OCI-LY1 (cell line): ENCODE data around the gene RECK.

ENCODE experiments used
- H2AFZ ChIP-seq: fragments of 200-600 bp; sonication (generic), shearing (Covaris generic); 2 replicates; pipeline ENCODE4 v1.6.0; 2014; ENCODE audit warnings: antibody characterized with exemption, mild to moderate bottlenecking, low read length
- H3F3A ChIP-seq: fragments of 200-600 bp; sonication (generic), shearing (Covaris generic); 2 replicates; pipeline ENCODE4 v1.6.0; 2014; ENCODE audit warnings: mild to moderate bottlenecking, antibody characterized with exemption, low read length, moderate library complexity; ENCODE audit not compliant: insufficient read depth
- H3K27ac ChIP-seq: fragments of 200-600 bp; sonication (generic); 2 replicates; pipeline ENCODE4 v1.5.1; 2014; ENCODE audit warnings: low read length, mixed run types, mild to moderate bottlenecking, low read depth; ENCODE audit not compliant: poor library complexity, severe bottlenecking
- H3K27me3 ChIP-seq: fragments of 200-600 bp; sonication (generic); 2 replicates; pipeline ENCODE4 v1.6.0; 2014; ENCODE audit warnings: antibody characterized with exemption, mild to moderate bottlenecking, low read length, moderate library complexity; ENCODE audit not compliant: insufficient read depth
- H3K36me3 ChIP-seq: fragments of 200-600 bp; sonication (generic); 2 replicates; pipeline ENCODE4 v1.6.1; 2014; ENCODE audit warnings: mild to moderate bottlenecking, antibody characterized with exemption, low read length, moderate library complexity, mixed read lengths; ENCODE audit not compliant: insufficient read depth
- H3K4me1 ChIP-seq: fragments of 200-600 bp; sonication (generic); 2 replicates; pipeline ENCODE4 v1.5.1; 2014; ENCODE audit warnings: mild to moderate bottlenecking, low read length, moderate library complexity; ENCODE audit not compliant: insufficient read depth, severe bottlenecking
- H3K4me2 ChIP-seq: fragments of 200-600 bp; sonication (generic), shearing (Covaris generic); 2 replicates; pipeline ENCODE4 v1.6.1; 2014; ENCODE audit warnings: low read length
- H3K4me3 ChIP-seq: fragments of 200-600 bp; sonication (generic); 2 replicates; pipeline ENCODE4 v1.5.1; 2014; ENCODE audit warnings: low read length, low read depth, mild to moderate bottlenecking, mixed read lengths; ENCODE audit not compliant: poor library complexity, severe bottlenecking
- H3K79me2 ChIP-seq: fragments of 200-600 bp; shearing (Covaris generic); 2 replicates; pipeline ENCODE4 v1.6.1; 2016; ENCODE audit warnings: mixed run types, low read length, mixed read lengths; ENCODE audit not compliant: insufficient read depth
- H3K9ac ChIP-seq: fragments of 200-600 bp; sonication (generic), shearing (Covaris generic); 2 replicates; pipeline ENCODE4 v1.6.1; 2014; ENCODE audit warnings: mild to moderate bottlenecking, low read length, mixed read lengths
- H3K9me2 ChIP-seq: fragments of 200-600 bp; sonication (generic), shearing (Covaris generic); 2 replicates; pipeline ENCODE4 v1.6.1; 2014; ENCODE audit warnings: low read depth, mild to moderate bottlenecking, low read length, mixed read lengths
- H3K9me3 ChIP-seq: fragments of 200-600 bp; shearing (Covaris generic); 2 replicates; pipeline ENCODE4 v1.6.1; 2014; ENCODE audit warnings: low read length, mixed read lengths
- H4K20me1 ChIP-seq: fragments of 200-600 bp; sonication (generic), shearing (Covaris generic); 2 replicates; pipeline ENCODE4 v1.6.0; 2016; ENCODE audit warnings: mild to moderate bottlenecking, low read length; ENCODE audit not compliant: insufficient read depth
- EZH2 ChIP-seq: fragments of 200-600 bp; sonication (generic), shearing (Covaris generic); IDR thresholded peaks from 2 replicates; pipeline ENCODE4 v1.8.0; 2017; ENCODE audit warnings: borderline replicate concordance, mixed run types, mild to moderate bottlenecking, antibody characterized with exemption, low read length, moderate library complexity, mixed read lengths
- TF ChIP-seq, protein P1 (sequence below): fragments of 200-600 bp; sonication (generic), shearing (Covaris generic); IDR thresholded peaks from 2 replicates; pipeline ENCODE4 v1.5.1; 2017; ENCODE audit warnings: mild to moderate bottlenecking, antibody characterized with exemption, low read length, moderate library complexity, mixed read lengths

Gene RECK

GRCh38 chr9:36011379-36011778, 25.3 kb upstream of the RECK start:
- H3K79me2 ChIP-seq: no peaks in the 10 kb centered on the region
- H3K27me3 ChIP-seq: peaks cover 4% of the 10 kb centered on the region; the same call in 1 of the 2 replicates
- H3K36me3 ChIP-seq: no peaks in the 10 kb centered on the region
- no peak overlapping the region for H3K27ac ChIP-seq
- TF ChIP-seq EZH2: no peak
- TF ChIP-seq, protein P1, sequence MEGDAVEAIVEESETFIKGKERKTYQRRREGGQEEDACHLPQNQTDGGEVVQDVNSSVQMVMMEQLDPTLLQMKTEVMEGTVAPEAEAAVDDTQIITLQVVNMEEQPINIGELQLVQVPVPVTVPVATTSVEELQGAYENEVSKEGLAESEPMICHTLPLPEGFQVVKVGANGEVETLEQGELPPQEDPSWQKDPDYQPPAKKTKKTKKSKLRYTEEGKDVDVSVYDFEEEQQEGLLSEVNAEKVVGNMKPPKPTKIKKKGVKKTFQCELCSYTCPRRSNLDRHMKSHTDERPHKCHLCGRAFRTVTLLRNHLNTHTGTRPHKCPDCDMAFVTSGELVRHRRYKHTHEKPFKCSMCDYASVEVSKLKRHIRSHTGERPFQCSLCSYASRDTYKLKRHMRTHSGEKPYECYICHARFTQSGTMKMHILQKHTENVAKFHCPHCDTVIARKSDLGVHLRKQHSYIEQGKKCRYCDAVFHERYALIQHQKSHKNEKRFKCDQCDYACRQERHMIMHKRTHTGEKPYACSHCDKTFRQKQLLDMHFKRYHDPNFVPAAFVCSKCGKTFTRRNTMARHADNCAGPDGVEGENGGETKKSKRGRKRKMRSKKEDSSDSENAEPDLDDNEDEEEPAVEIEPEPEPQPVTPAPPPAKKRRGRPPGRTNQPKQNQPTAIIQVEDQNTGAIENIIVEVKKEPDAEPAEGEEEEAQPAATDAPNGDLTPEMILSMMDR: no peak
- no peaks in the 10 kb centered on the region for H3K4me1 ChIP-seq
- no peaks in the 10 kb centered on the region for H4K20me1 ChIP-seq
- no peak overlapping the region for H3K4me2 ChIP-seq
- no peaks in the 10 kb centered on the region for H3F3A ChIP-seq
- H3K9me2 ChIP-seq: no peaks in the 10 kb centered on the region
- H2AFZ ChIP-seq: no peak overlapping the region
- H3K9me3 ChIP-seq: no peaks in the 10 kb centered on the region
- H3K9ac ChIP-seq: no peak overlapping the region
- H3K4me3 ChIP-seq: no peak overlapping the region

GRCh38 chr9:36017278-36017677, 19.4 kb upstream of the RECK start:
- H3K27ac ChIP-seq: no peak overlapping the region
- no peaks in the 10 kb centered on the region for H4K20me1 ChIP-seq
- no peaks in the 10 kb centered on the region for H3K9me2 ChIP-seq
- no peak overlapping the region for H3K4me2 ChIP-seq
- H3K79me2 ChIP-seq: no peaks in the 10 kb centered on the region
- H3K9me3 ChIP-seq: no peaks in the 10 kb centered on the region
- no peaks in the 10 kb centered on the region for H3K27me3 ChIP-seq
- H3F3A ChIP-seq: no peaks in the 10 kb centered on the region
- H3K36me3 ChIP-seq: no peaks in the 10 kb centered on the region
- no peak for TF ChIP-seq EZH2
- TF ChIP-seq, protein P1: no peak
- no peak overlapping the region for H3K4me3 ChIP-seq
- H3K4me1 ChIP-seq: no peaks in the 10 kb centered on the region
- no peak overlapping the region for H2AFZ ChIP-seq
- H3K9ac ChIP-seq: no peak overlapping the region

- Histone ChIP-seq H3K27ac (no peak overlapping the region), H3K27me3 (no peaks in the 10 kb centered on the region), H3F3A (no peaks in the 10 kb centered on the region), H3K36me3 (no peaks in the 10 kb centered on the region), H4K20me1 (no peaks in the 10 kb centered on the region), H3K79me2 (no peaks in the 10 kb centered on the region), H3K9ac (no peak overlapping the region), H3K9me2 (no peaks in the 10 kb centered on the region), H3K4me3 (no peak overlapping the region), H2AFZ (no peak overlapping the region), H3K4me2 (no peak overlapping the region), H3K4me1 (no peaks in the 10 kb centered on the region), H3K9me3 (no peaks in the 10 kb centered on the region)
- TF ChIP-seq EZH2: no peak
- TF ChIP-seq, protein P1: no peak
These were observed 18.6 kb upstream of the RECK start for GRCh38 chr9:36018129-36018528.
